Stimulated activated effector memory CD8-positive, alpha-beta T cell treated with anti-CD3 and anti-CD28 coated beads, Interleukin-12 subunit alpha, Interleukin-12 subunit beta, amount 100 ng/mL, for 72 hours (primary cell): Measurements from ENCODE around the gene AFF3.

Experiments
- ATAC-seq: fragments of 150-1000 bp; cut with Tn5 transposase; 2 replicates; pipeline ENCODE4 v1.10.0; 2021
- DNase-seq, 2 donors: peaks; one replicate each; pipeline ENCODE4 v3.0.0; 2021 to 2022; ENCODE audit warnings: low spot score in 2 of 2
- H3K27ac Mint-ChIP-seq: one replicate; pipeline ENCODE4 v1.8.0; 2022; ENCODE audit warnings: mild to moderate bottlenecking, mixed read lengths
- H3K36me3 Mint-ChIP-seq: one replicate; pipeline ENCODE4 v1.8.0; 2022; ENCODE audit warnings: mild to moderate bottlenecking, mixed read lengths
- H3K4me1 Mint-ChIP-seq: one replicate; pipeline ENCODE4 v1.8.0; 2022; ENCODE audit warnings: mixed read lengths
- H3K4me3 Mint-ChIP-seq: one replicate; pipeline ENCODE4 v1.8.0; 2022; ENCODE audit warnings: mild to moderate bottlenecking, mixed read lengths
- H3K9me3 Mint-ChIP-seq: one replicate; pipeline ENCODE4 v1.8.0; 2022; ENCODE audit warnings: mixed read lengths

The AFF3 gene

GRCh38 chr2:99886418-99886817 lies 256.0 kb downstream of the AFF3 start:
- DNase-seq (no peak), ATAC-seq (no peak)
- Mint-ChIP-seq H3K4me3 (no peak overlapping the region), H3K27ac (no peak overlapping the region), H3K4me1 (no peaks in the 10 kb centered on the region), H3K36me3 (no peaks in the 10 kb centered on the region), H3K9me3 (no peaks in the 10 kb centered on the region)

GRCh38 chr2:99883358-99883757 lies 259.0 kb downstream of the AFF3 start:
- H3K9me3 Mint-ChIP-seq, result no peaks in the 10 kb centered on the region
- H3K27ac Mint-ChIP-seq, result no peak overlapping the region
- no peak for ATAC-seq
- H3K36me3 Mint-ChIP-seq, result no peaks in the 10 kb centered on the region
- H3K4me3 Mint-ChIP-seq, result no peak overlapping the region
- no peak for DNase-seq
- H3K4me1 Mint-ChIP-seq, result no peaks in the 10 kb centered on the region

- Mint-ChIP-seq H3K4me1 (no peaks in the 10 kb centered on the region), H3K9me3 (no peaks in the 10 kb centered on the region), H3K36me3 (no peaks in the 10 kb centered on the region), H3K27ac (no peak overlapping the region), H3K4me3 (no peak overlapping the region)
- DNase-seq, result no peak
- no peak for ATAC-seq
These were observed 260.3 kb downstream of the AFF3 start for GRCh38 chr2:99881901-99882591.

- H3K4me3 Mint-ChIP-seq, result no peak overlapping the region
- H3K27ac Mint-ChIP-seq, result no peak overlapping the region
- no peak for DNase-seq
- ATAC-seq, result no peak
- no peaks in the 10 kb centered on the region for H3K36me3 Mint-ChIP-seq
- H3K9me3 Mint-ChIP-seq, result no peaks in the 10 kb centered on the region
- H3K4me1 Mint-ChIP-seq, result no peaks in the 10 kb centered on the region
These were observed 261.5 kb downstream of the AFF3 start for GRCh38 chr2:99880964-99881294.

GRCh38 chr2:99880148-99880963 lies 262.0 kb downstream of the AFF3 start:
- Mint-ChIP-seq H3K36me3 (no peaks in the 10 kb centered on the region), H3K9me3 (no peaks in the 10 kb centered on the region), H3K27ac (no peak overlapping the region), H3K4me1 (no peaks in the 10 kb centered on the region), H3K4me3 (no peak overlapping the region)
- no peak for DNase-seq
- peak; percentile 28 for ATAC-seq

GRCh38 chr2:99879481-99879880 lies 262.9 kb downstream of the AFF3 start:
- no peak overlapping the region for H3K4me3 Mint-ChIP-seq
- H3K36me3 Mint-ChIP-seq, result no peaks in the 10 kb centered on the region
- H3K9me3 Mint-ChIP-seq, result no peaks in the 10 kb centered on the region
- H3K27ac Mint-ChIP-seq, result no peak overlapping the region
- H3K4me1 Mint-ChIP-seq, result no peaks in the 10 kb centered on the region
- DNase-seq (no peak), ATAC-seq (no peak)

GRCh38 chr2:99878581-99879350 lies 263.6 kb downstream of the AFF3 start:
- H3K9me3 Mint-ChIP-seq, result no peaks in the 10 kb centered on the region
- H3K4me3 Mint-ChIP-seq, result no peak overlapping the region
- ATAC-seq (no peak), DNase-seq (no peak)
- no peak overlapping the region for H3K27ac Mint-ChIP-seq
- H3K36me3 Mint-ChIP-seq, result no peaks in the 10 kb centered on the region
- no peaks in the 10 kb centered on the region for H3K4me1 Mint-ChIP-seq

- H3K4me1 Mint-ChIP-seq, result no peaks in the 10 kb centered on the region
These were observed 264.4 kb downstream of the AFF3 start for GRCh38 chr2:99877963-99878362.

GRCh38 chr2:99876956-99877355 lies 265.4 kb downstream of the AFF3 start:
- Mint-ChIP-seq H3K9me3 (no peaks in the 10 kb centered on the region), H3K27ac (no peak overlapping the region), H3K4me3 (no peak overlapping the region), H3K36me3 (no peaks in the 10 kb centered on the region), H3K4me1 (no peaks in the 10 kb centered on the region)
- no peak for DNase-seq
- no peak for ATAC-seq

More at GRCh38 chr2:99877963-99878362, 264.4 kb downstream of the AFF3 start:
- DNase-seq (no peak), ATAC-seq (no peak)
- Mint-ChIP-seq H3K4me3 (no peak overlapping the region), H3K27ac (no peak overlapping the region), H3K9me3 (no peaks in the 10 kb centered on the region), H3K36me3 (no peaks in the 10 kb centered on the region)

GRCh38 chr2:99875627-99876201 lies 266.7 kb downstream of the AFF3 start:
- no peak overlapping the region for H3K4me3 Mint-ChIP-seq
- no peak for DNase-seq
- no peak for ATAC-seq
- no peak overlapping the region for H3K27ac Mint-ChIP-seq
- H3K4me1 Mint-ChIP-seq, result no peaks in the 10 kb centered on the region
- no peaks in the 10 kb centered on the region for H3K36me3 Mint-ChIP-seq
- H3K9me3 Mint-ChIP-seq, result no peaks in the 10 kb centered on the region

- H3K4me1 Mint-ChIP-seq, result no peaks in the 10 kb centered on the region
- no peak overlapping the region for H3K27ac Mint-ChIP-seq
- DNase-seq (no peak), ATAC-seq (no peak)
- no peaks in the 10 kb centered on the region for H3K36me3 Mint-ChIP-seq
- H3K4me3 Mint-ChIP-seq, result no peak overlapping the region
- no peaks in the 10 kb centered on the region for H3K9me3 Mint-ChIP-seq
These were observed 274.1 kb downstream of the AFF3 start for GRCh38 chr2:99868260-99868659.

- no peaks in the 10 kb centered on the region for H3K9me3 Mint-ChIP-seq
- ATAC-seq (no peak), DNase-seq (no peak)
- no peaks in the 10 kb centered on the region for H3K4me1 Mint-ChIP-seq
- no peak overlapping the region for H3K4me3 Mint-ChIP-seq
- no peaks in the 10 kb centered on the region for H3K36me3 Mint-ChIP-seq
- no peak overlapping the region for H3K27ac Mint-ChIP-seq
These were observed 274.6 kb downstream of the AFF3 start for GRCh38 chr2:99867770-99868169.

GRCh38 chr2:99865818-99866676 lies 276.3 kb downstream of the AFF3 start:
- no peaks in the 10 kb centered on the region for H3K4me1 Mint-ChIP-seq
- DNase-seq (no peak), ATAC-seq (no peak)
- no peaks in the 10 kb centered on the region for H3K36me3 Mint-ChIP-seq
- no peak overlapping the region for H3K4me3 Mint-ChIP-seq
- H3K9me3 Mint-ChIP-seq, result no peaks in the 10 kb centered on the region
- H3K27ac Mint-ChIP-seq, result no peak overlapping the region

- DNase-seq, result no peak
- H3K27ac Mint-ChIP-seq, result no peak overlapping the region
These were observed 277.5 kb downstream of the AFF3 start for GRCh38 chr2:99864561-99865553.

More at GRCh38 chr2:99864561-99865553, 277.5 kb downstream of the AFF3 start:
- H3K4me1 Mint-ChIP-seq, result no peaks in the 10 kb centered on the region
- no peaks in the 10 kb centered on the region for H3K36me3 Mint-ChIP-seq
- H3K4me3 Mint-ChIP-seq, result no peak overlapping the region
- no peak for ATAC-seq
- no peaks in the 10 kb centered on the region for H3K9me3 Mint-ChIP-seq
